Stimulated activated naive CD4-positive, alpha-beta T cell (primary cell): Measurements from ENCODE around the gene FAM184A.

Source experiments
- DNase-seq, 6 experiments: peaks; one replicate each; lab custom pipeline; 2025; lab: John Stamatoyannopoulos, UW

The FAM184A gene

DNA sequence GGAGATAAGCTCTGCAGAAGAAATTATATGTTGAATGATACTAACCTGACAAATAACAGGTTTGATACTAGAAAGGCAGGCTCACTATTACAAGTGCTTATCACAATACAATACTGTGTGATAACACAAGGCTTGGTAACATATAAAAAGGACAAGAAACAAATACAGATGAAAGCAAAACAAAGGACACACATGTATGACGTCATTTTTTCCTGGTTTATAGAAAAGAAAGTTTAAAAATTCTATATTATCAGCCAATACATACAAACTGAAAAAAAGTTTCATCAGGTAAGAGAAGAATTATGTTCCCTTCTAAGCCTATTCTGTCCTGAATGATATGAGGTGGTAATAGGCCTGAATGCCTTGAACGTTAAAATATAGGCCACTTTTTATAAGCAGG is 111.2 kb downstream of the FAM184A start:
- DNase-seq = no peak

DNA sequence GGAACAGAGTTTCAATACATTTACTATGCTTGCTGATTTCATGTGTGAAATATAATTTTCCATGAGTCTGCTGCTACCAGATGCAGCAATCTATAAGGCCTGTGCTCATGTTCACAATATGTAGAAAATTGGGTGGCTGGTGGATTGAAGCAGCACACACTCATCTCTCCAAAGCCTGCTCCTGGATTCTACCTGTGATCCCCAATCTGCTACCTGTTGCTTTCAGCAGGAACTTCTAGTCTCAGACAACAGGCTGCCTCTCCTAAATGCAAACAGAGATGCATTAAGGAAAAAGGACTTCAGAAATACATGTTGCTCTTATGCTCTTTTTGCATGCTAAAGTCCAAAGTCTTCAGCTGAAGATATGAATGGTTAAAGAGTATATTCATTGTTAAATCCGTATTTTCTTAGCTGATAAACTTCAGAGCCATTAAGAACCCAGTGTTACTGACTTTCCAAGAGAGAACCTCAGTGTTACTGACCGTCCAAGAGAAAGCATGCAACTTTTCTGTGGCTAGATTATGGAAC is 112.6 kb downstream of the FAM184A start:
- DNase-seq = no peak

- no peak for DNase-seq
These were observed 113.1 kb downstream of the FAM184A start for GRCh38 chr6:118965371-118965770.

DNA sequence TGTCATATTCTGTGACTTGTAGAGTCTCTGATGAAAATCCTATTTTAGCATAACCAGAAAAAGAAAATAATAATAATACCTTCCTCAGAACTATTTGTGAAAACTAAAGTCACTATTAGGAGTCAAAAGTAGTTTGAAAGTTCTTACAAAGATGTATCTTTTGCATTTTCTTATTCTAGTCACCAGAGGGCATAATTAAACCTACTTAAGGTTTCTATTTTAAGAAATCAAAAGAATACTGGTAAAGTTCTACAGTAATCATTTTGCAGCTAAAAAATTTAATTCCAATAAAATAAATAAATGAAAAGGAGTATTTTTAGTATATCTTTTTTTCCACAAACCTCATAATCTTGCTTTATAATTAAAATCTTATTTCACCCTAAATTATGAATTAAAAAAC is 115.5 kb downstream of the FAM184A start:
- peak in 2 of 6 experiments; percentile 3 to 9 for DNase-seq

- no peak for DNase-seq
These were observed 118.6 kb downstream of the FAM184A start for GRCh38 chr6:118959903-118960302.

DNA sequence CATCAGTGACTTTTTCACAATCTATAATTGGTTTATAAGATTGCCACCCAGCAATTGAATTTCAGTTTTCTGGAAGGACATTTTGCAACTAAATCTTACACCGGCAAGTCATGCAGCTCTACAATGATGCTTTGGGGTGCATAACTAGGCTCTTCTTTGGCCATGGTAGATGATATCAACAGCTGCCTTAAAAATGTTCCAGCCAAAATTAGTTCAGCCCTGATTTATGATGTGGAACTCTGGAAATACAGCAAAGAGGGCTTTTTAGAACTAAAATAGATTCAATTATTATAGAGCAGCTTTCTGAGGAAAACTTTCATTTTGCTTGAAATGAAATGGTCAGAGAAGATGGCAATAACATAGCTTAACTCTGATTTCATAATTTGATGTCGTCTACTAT is 125.1 kb downstream of the FAM184A start:
- DNase-seq = no peak

DNA sequence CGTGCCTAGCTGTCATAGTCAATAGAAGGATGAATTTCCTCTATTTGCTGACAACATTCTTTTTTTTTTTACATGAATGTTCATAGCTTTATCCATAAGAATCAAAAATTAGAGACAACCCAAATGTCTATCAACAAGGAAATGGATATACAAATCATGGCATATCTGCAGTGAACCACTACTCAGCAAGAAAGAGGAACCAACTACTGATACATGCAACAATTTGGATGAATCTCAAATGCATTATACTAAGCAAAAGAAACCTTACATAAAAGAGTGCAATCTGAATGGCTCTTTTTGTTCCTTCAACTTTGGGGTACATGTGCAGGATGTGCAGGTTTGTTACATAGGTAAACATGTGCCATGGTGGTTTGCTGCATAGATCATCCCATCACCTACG is 125.8 kb downstream of the FAM184A start:
- DNase-seq = no peak

GRCh38 chr6:118945217-118945616 is 133.2 kb downstream of the FAM184A start:
- DNase-seq = no peak

DNA sequence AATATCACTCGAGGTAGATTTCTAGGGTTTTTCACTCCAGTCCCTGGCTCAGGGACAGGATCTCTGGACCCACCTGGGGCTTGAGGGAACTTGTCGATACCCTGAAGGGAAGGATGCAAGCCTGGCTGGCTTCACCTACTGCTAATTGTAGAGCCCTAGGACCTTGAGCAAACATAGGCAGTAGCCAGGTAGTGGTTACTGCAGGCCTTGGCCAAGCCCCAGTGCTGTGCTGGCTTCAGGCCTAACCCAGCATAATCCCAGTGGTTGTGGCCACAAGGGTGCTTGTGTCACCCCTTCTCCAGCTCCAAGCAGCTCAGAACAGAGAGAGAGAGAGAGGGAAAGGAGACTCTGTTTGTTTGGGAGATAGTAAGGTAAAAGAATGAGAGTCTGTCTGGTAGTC is 137.7 kb downstream of the FAM184A start:
- DNase-seq = no peak

- no peak for DNase-seq
These were observed 138.8 kb downstream of the FAM184A start for GRCh38 chr6:118939683-118940082.

DNA sequence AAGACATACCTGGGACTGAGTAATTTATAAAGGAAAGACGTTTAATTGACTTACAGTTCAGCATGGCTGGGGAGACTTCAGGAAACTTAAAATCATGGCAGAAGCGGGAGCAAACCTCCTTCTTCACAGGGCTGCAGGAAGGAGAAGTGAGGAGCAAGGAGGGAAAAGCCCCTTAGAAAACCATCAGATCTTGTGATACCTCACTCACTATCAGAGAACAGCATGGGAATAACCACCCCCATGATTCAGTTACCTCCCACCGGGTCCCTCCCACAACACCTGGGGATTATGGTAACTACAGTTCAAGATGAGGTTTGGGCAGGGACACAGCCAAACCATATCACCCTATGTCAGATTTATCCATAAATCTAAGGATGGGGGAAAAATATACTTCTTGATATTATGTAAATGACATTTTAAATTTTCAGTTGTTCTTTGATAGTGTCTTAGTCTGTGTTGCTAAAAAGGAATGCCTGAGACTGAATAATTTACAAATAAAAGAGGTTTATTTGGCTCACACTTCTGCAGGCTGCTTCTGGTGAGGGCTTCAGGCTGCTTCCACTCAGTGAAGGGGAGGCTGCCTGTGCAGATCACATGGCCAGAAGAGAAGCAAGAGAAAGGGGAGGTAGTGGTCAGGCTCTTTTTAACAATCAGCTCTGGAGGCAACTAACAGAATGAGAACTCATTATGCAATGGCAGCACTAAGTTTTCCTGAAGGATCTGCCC is 142.3 kb downstream of the FAM184A start:
- no peak for DNase-seq

- no peak for DNase-seq
These were observed 143.2 kb downstream of the FAM184A start for GRCh38 chr6:118935331-118935668.

DNA sequence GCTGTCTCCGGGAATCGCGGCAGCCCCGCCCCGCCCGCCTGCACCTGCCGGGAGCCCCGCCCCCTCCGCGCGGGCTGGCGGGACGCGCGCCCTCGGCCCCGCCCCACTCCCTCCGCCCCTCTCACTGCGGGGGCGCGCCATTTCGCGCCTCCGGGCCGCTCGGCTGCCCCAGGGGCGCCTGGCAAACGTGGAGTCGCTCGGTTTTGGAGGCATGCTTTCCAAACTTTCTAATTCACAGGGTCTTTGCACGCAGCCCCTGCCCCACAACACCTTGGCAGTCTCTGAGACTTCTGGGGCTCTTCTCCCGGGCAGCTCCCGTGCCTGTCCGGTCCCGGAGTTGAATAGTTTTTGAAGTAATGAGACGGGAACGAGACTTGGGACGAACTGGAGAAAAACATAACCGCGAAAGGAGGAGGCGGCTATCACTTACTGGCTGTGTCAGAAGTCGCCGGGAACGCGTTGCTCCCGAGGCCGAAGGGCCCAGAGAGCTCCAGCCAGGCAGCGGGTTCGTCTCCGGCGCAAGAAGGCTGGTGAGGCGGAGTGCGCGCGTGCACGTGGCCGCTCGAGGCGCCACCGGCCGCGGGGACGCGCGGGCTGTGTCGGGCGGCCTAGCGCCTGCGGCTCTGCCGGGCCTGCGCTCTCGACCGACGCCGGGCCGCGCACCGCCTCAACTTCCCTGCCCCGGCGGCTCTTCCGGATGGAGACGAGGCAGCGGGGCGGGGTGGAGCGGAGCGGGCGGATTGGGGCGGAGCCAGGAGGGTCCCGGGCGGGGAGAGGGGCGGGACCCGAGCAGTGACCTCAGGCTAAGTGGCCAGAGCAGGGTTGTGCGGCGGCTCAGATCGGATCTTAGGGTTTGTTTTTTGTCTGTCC is 143.8 kb downstream of the FAM184A start, which contains the start of gene MCM9:
MCM9 (minus strand) TSS at position 699 of the 870 bp plus-strand sequence. CDS start 3,436 bp downstream, outside the sequence.
- DNase-seq = peak; percentile 77 to 87 (median 80)

GRCh38 chr6:118933855-118934460 is 144.5 kb downstream of the FAM184A start:
- DNase-seq = no peak

DNA sequence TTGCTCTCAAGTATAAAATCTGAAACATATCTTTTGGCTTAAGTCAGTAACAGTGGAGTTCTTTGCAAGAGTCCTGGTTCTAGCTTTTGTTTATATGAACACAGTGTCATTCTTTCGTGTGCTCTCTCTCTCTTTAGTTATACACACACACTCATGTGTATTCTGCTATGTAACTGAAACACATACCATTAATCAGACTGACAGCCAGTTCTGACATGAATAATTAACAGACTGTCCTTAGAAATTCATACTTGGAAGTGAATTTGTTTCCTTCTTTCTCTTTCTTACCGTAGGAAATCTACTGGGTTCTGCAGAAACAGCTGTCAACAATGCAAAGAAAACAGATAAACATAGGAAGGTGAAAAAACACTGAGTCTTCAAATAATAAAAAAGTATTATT is 146.0 kb downstream of the FAM184A start:
- no peak for DNase-seq

DNA sequence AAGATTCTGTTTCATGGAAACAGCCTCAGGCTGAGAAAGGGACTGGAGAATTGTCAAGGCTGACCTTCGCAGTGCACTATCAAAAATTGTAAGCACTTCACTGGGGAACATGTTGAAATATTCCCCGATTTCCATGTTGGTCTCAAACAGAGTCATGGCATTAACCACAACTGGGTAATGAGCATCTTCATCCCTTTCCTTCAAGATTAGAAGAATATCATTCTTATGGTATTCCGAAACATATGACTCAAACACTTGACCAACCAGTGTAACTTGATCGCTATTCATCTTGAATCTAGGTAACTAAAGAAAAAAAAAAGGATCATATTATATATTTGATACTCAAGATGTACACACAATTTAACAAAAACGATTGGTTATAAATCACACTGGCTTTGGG is 147.0 kb downstream of the FAM184A start:
- no peak for DNase-seq

GRCh38 chr6:118930680-118931079 is 147.8 kb downstream of the FAM184A start:
- DNase-seq = no peak

GRCh38 chr6:118923035-118923434 is 155.4 kb downstream of the FAM184A start:
- DNase-seq = no peak

GRCh38 chr6:118921084-118921483 is 157.4 kb downstream of the FAM184A start:
- DNase-seq = no peak

DNA sequence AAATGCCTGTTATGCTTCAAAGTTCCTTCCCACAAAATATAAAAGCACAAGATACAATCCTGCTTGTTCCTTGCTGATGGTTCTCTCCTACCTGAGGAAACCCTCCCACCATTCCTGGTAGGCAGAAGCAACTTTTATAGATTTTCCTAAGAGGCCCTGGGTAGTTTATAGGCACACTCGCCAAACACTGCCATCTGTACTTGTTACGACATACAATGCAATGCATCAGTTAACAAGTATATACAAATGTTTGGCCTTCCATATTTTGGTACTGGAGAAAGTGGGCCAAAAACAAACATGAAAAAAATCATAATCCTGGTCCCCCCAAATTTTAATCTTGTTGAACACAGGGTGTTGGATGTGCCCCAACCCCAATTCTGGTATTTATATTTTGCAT is 160.1 kb downstream of the FAM184A start:
- no peak for DNase-seq

- no peak for DNase-seq
These were observed 160.7 kb downstream of the FAM184A start for GRCh38 chr6:118917546-118918328.

GRCh38 chr6:118914598-118914997 is 163.9 kb downstream of the FAM184A start:
- DNase-seq = no peak
